HepG2 (cell line): ENCODE results near the gene SCAMP3. TPM values are rescaled to one million over a fixed set of nuclear protein-coding genes. Genes with fewer than 3 reads are reported as not detected.

Source experiments
- ELF1 ChIP-seq: sonication (generic); formaldehyde crosslinking; IDR thresholded peaks from 2 replicates; pipeline ENCODE4 v1.4.0; 2020; ENCODE audit warnings: missing genetic modification reagents
- GATAD2A ChIP-seq: IDR thresholded peaks from 2 replicates; pipeline ENCODE4 v1.6.1; 2016
- SAP130 ChIP-seq: IDR thresholded peaks from 2 replicates; pipeline ENCODE4 v1.6.1; 2016; ENCODE audit warnings: low read depth
- ZFP37 ChIP-seq: sonication (generic); formaldehyde crosslinking; IDR thresholded peaks from 2 replicates; pipeline ENCODE4 v1.4.0; 2020; ENCODE audit warnings: missing genetic modification reagents, borderline replicate concordance
- ZNF282 ChIP-seq: fragments of 450-650 bp; IDR thresholded peaks from 2 replicates; pipeline ENCODE4 v1.6.1; 2018; ENCODE audit not compliant: partially characterized antibody
- ZNF614 ChIP-seq: IDR thresholded peaks from 2 replicates; pipeline ENCODE4 v1.6.1; 2018; ENCODE audit warnings: missing biosample characterization, missing genetic modification reagents, inconsistent platforms, borderline replicate concordance
- ZNF776 ChIP-seq: sonication (generic); formaldehyde crosslinking; IDR thresholded peaks from 2 replicates; pipeline ENCODE4 v1.4.0; 2020; ENCODE audit warnings: mild to moderate bottlenecking, missing genetic modification reagents
- polyA plus RNA-seq, 8 experiments: library from polyadenylated mRNA; depleted of rRNA in 3 of 8; stranded (reverse) in 7 of 8; unstranded in 1 of 8; fragments of >200 nt; fragmentation: Illumina TruSeq in 4 of 8; extraction: Trizol in 4 of 8; gene quantifications; 2 replicates each; pipeline versions ENCODE4 v1.2.1 to v1.2.3, GENCODE V29; 2011 to 2016; ENCODE audit warnings: low read depth in 4 of 8, missing spikeins in 1 of 8, mixed read lengths in 1 of 8; ENCODE audit not compliant: insufficient read depth in 1 of 8
- total RNA-seq, 5 experiments: library from RNA; depleted of rRNA; stranded (reverse); fragments of >200 nt; fragmentation: Illumina TruSeq; extraction: Trizol; gene quantifications; 2 replicates each; pipeline ENCODE4 v1.2.3, GENCODE V29; 2016; ENCODE audit warnings: low read depth in 1 of 5
- TF ChIP-seq, protein P1 (sequence below): sonication (generic); formaldehyde crosslinking; IDR thresholded peaks from 2 replicates; pipeline ENCODE4 v1.4.0; 2020; ENCODE audit warnings: missing genetic modification reagents, borderline replicate concordance
- TF ChIP-seq, protein P2 (sequence below): sonication (generic); formaldehyde crosslinking; IDR thresholded peaks from 2 replicates; pipeline ENCODE4 v1.4.0; 2020; ENCODE audit warnings: missing genetic modification reagents
- TF ChIP-seq, protein P3 (sequence below): sonication (generic); formaldehyde crosslinking; IDR thresholded peaks from 2 replicates; pipeline ENCODE4 v1.5.0; 2020; ENCODE audit warnings: missing genetic modification reagents
- TF ChIP-seq, protein P4 (sequence below): sonication (generic); formaldehyde crosslinking; IDR thresholded peaks from 2 replicates; pipeline ENCODE4 v1.4.0; 2020; ENCODE audit warnings: mild to moderate bottlenecking, missing genetic modification reagents
- TF ChIP-seq, protein P5 (sequence below): sonication (generic); formaldehyde crosslinking; IDR thresholded peaks from 2 replicates; pipeline ENCODE4 v1.4.0; 2020; ENCODE audit warnings: mild to moderate bottlenecking, missing genetic modification reagents
- TF ChIP-seq, protein P6 (sequence below): IDR thresholded peaks from 2 replicates; pipeline ENCODE4 v1.6.1; 2016

SCAMP3 gene
- total and polyA plus RNA-seq, 2 of the 13 experiments (the other 11 are each of a cell fraction or from before 2014, with no cell fraction given) = 46.8 to 83.3 TPM

DNA sequence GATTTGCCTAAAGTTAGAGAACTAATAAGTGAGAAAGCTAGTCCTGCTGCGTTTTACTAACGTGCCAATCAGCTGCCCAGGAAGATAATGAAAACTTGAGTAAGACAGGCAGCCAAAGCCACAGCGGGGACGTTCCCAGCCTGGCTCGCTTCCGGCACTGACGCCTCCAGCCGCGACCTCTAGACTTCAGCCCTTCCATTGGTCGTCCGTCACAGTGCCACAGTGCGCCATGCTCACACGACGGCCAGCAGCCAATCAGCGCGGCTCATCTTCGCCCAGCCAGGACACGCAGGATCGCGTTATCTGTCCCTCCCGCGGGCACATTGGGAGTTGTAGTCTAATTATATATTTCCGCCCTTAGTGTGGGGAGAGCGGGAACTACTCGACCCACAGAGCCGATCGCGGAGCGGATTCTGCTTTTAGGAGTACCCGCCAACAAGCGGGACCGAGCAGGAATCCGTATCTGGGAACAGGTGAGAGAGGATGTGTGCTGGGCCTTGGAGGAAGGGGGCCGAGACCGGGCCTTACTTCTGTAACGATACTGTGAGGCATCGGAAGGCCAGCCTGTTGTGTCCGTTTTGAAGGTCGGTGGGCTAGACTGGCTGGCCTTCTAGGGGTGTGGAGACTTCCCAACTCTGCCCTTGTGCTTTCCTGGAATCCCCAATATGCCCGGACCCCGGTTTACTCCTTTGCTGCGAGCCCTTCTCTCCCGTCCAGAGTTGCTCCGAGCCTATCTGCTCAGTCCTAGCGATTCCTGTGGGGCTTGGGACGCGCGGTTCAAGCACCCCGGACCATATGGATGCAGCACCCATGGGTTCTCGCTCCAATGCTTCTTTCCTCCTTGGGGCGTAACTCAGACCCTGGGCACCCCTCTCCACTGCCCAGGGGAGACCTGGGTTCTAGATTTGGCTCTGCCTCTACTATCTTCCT lies 46.6 kb upstream of the SCAMP3 start, which contains the start of gene FDPS (continued):
- TF ChIP-seq, protein P1, sequence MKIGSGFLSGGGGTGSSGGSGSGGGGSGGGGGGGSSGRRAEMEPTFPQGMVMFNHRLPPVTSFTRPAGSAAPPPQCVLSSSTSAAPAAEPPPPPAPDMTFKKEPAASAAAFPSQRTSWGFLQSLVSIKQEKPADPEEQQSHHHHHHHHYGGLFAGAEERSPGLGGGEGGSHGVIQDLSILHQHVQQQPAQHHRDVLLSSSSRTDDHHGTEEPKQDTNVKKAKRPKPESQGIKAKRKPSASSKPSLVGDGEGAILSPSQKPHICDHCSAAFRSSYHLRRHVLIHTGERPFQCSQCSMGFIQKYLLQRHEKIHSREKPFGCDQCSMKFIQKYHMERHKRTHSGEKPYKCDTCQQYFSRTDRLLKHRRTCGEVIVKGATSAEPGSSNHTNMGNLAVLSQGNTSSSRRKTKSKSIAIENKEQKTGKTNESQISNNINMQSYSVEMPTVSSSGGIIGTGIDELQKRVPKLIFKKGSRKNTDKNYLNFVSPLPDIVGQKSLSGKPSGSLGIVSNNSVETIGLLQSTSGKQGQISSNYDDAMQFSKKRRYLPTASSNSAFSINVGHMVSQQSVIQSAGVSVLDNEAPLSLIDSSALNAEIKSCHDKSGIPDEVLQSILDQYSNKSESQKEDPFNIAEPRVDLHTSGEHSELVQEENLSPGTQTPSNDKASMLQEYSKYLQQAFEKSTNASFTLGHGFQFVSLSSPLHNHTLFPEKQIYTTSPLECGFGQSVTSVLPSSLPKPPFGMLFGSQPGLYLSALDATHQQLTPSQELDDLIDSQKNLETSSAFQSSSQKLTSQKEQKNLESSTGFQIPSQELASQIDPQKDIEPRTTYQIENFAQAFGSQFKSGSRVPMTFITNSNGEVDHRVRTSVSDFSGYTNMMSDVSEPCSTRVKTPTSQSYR (CRISPR knock-in tag) = 0 out of 2 replicates have a peak, but pooled peaks have one; percentile 14
- TF ChIP-seq, protein P2, sequence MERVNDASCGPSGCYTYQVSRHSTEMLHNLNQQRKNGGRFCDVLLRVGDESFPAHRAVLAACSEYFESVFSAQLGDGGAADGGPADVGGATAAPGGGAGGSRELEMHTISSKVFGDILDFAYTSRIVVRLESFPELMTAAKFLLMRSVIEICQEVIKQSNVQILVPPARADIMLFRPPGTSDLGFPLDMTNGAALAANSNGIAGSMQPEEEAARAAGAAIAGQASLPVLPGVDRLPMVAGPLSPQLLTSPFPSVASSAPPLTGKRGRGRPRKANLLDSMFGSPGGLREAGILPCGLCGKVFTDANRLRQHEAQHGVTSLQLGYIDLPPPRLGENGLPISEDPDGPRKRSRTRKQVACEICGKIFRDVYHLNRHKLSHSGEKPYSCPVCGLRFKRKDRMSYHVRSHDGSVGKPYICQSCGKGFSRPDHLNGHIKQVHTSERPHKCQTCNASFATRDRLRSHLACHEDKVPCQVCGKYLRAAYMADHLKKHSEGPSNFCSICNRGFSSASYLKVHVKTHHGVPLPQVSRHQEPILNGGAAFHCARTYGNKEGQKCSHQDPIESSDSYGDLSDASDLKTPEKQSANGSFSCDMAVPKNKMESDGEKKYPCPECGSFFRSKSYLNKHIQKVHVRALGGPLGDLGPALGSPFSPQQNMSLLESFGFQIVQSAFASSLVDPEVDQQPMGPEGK = no peak
- TF ChIP-seq ZNF614 (CRISPR knock-in tag) (peak; percentile 40; the same call in 1 of the 2 replicates), ZNF776 (no peak), ELF1 (CRISPR knock-in tag) (peak; percentile 93), ZFP37 (CRISPR knock-in tag) (no peak), GATAD2A (CRISPR knock-in tag) (peak; percentile 58; the same call in 1 of the 2 replicates), SAP130 (CRISPR knock-in tag) (peak; percentile 92), ZNF282 (no peak)
- TF ChIP-seq, protein P3, sequence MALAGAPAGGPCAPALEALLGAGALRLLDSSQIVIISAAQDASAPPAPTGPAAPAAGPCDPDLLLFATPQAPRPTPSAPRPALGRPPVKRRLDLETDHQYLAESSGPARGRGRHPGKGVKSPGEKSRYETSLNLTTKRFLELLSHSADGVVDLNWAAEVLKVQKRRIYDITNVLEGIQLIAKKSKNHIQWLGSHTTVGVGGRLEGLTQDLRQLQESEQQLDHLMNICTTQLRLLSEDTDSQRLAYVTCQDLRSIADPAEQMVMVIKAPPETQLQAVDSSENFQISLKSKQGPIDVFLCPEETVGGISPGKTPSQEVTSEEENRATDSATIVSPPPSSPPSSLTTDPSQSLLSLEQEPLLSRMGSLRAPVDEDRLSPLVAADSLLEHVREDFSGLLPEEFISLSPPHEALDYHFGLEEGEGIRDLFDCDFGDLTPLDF (CRISPR knock-in tag) = peak; percentile 94
- TF ChIP-seq, protein P4, sequence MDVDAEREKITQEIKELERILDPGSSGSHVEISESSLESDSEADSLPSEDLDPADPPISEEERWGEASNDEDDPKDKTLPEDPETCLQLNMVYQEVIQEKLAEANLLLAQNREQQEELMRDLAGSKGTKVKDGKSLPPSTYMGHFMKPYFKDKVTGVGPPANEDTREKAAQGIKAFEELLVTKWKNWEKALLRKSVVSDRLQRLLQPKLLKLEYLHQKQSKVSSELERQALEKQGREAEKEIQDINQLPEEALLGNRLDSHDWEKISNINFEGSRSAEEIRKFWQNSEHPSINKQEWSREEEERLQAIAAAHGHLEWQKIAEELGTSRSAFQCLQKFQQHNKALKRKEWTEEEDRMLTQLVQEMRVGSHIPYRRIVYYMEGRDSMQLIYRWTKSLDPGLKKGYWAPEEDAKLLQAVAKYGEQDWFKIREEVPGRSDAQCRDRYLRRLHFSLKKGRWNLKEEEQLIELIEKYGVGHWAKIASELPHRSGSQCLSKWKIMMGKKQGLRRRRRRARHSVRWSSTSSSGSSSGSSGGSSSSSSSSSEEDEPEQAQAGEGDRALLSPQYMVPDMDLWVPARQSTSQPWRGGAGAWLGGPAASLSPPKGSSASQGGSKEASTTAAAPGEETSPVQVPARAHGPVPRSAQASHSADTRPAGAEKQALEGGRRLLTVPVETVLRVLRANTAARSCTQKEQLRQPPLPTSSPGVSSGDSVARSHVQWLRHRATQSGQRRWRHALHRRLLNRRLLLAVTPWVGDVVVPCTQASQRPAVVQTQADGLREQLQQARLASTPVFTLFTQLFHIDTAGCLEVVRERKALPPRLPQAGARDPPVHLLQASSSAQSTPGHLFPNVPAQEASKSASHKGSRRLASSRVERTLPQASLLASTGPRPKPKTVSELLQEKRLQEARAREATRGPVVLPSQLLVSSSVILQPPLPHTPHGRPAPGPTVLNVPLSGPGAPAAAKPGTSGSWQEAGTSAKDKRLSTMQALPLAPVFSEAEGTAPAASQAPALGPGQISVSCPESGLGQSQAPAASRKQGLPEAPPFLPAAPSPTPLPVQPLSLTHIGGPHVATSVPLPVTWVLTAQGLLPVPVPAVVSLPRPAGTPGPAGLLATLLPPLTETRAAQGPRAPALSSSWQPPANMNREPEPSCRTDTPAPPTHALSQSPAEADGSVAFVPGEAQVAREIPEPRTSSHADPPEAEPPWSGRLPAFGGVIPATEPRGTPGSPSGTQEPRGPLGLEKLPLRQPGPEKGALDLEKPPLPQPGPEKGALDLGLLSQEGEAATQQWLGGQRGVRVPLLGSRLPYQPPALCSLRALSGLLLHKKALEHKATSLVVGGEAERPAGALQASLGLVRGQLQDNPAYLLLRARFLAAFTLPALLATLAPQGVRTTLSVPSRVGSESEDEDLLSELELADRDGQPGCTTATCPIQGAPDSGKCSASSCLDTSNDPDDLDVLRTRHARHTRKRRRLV (CRISPR knock-in tag) = no peak
- TF ChIP-seq, protein P5, sequence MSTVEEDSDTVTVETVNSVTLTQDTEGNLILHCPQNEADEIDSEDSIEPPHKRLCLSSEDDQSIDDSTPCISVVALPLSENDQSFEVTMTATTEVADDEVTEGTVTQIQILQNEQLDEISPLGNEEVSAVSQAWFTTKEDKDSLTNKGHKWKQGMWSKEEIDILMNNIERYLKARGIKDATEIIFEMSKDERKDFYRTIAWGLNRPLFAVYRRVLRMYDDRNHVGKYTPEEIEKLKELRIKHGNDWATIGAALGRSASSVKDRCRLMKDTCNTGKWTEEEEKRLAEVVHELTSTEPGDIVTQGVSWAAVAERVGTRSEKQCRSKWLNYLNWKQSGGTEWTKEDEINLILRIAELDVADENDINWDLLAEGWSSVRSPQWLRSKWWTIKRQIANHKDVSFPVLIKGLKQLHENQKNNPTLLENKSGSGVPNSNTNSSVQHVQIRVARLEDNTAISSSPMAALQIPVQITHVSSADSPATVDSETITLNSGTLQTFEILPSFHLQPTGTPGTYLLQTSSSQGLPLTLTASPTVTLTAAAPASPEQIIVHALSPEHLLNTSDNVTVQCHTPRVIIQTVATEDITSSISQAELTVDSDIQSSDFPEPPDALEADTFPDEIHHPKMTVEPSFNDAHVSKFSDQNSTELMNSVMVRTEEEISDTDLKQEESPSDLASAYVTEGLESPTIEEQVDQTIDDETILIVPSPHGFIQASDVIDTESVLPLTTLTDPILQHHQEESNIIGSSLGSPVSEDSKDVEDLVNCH (CRISPR knock-in tag) = no peak
- TF ChIP-seq, protein P6, sequence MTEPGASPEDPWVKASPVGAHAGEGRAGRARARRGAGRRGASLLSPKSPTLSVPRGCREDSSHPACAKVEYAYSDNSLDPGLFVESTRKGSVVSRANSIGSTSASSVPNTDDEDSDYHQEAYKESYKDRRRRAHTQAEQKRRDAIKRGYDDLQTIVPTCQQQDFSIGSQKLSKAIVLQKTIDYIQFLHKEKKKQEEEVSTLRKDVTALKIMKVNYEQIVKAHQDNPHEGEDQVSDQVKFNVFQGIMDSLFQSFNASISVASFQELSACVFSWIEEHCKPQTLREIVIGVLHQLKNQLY (CRISPR knock-in tag) = 0 out of 2 replicates have a peak, but pooled peaks have one; percentile 11
